H1 (cell line): ENCODE data around the gene RIN3.

Experiments
- ASH2L ChIP-seq: fragments of 200-600, 300-600 bp; sonication (generic); IDR thresholded peaks from one replicate; pipeline ENCODE4 v1.7.1; 2017; ENCODE audit warnings: low read length
- EGR1 ChIP-seq: IDR thresholded peaks from 2 replicates; pipeline ENCODE4 v1.6.1; 2011; ENCODE audit warnings: low read depth, low read length, borderline replicate concordance
- KDM1A ChIP-seq: fragments of 200-600, 300-600 bp; sonication (generic); IDR thresholded peaks from 2 replicates; pipeline ENCODE4 v1.7.1; 2016; ENCODE audit warnings: mild to moderate bottlenecking, low read length, borderline replicate concordance
- POLR2A ChIP-seq, 2 experiments: IDR thresholded peaks; 1 replicate in 1 of 2; 2 replicates in 1 of 2; pipeline ENCODE4 v1.6.1; 2011; ENCODE audit warnings: low read depth in 2 of 2, low read length in 2 of 2, mild to moderate bottlenecking in 2 of 2; ENCODE audit errors: control extremely low read depth in 1 of 2
- SP1 ChIP-seq: IDR thresholded peaks from 2 replicates; pipeline ENCODE4 v1.6.1; 2011; ENCODE audit warnings: low read depth, low read length
- TAF1 ChIP-seq: IDR thresholded peaks from 2 replicates; pipeline ENCODE4 v1.6.1; 2011; ENCODE audit warnings: mild to moderate bottlenecking, low read depth, low read length
- TF ChIP-seq, protein P1 (sequence below), 3 experiments: IDR thresholded peaks; 1 replicate in 2 of 3; 2 replicates in 1 of 3; pipeline versions ENCODE4 v1.5.1 to v1.6.1; 2011; ENCODE audit warnings: low read length in 3 of 3, mild to moderate bottlenecking in 3 of 3, inconsistent platforms in 2 of 3, low read depth in 1 of 3, moderate library complexity in 1 of 3; ENCODE audit not compliant: insufficient read depth in 1 of 3; ENCODE audit errors: control extremely low read depth in 1 of 3

GRCh38 chr14:92709340-92710000, 195.9 kb downstream of the RIN3 start:
- TF ChIP-seq ASH2L (no peak), EGR1 (no peak), SP1 (no peak), KDM1A (no peak), TAF1 (no peak), POLR2A (IDR thresholded peaks at IDR 0.05; ENCODE audit: control extremely low read depth in 1 of 2, low read depth in 2 of 2, low read length in 2 of 2) (no peak)
- TF ChIP-seq, protein P1, sequence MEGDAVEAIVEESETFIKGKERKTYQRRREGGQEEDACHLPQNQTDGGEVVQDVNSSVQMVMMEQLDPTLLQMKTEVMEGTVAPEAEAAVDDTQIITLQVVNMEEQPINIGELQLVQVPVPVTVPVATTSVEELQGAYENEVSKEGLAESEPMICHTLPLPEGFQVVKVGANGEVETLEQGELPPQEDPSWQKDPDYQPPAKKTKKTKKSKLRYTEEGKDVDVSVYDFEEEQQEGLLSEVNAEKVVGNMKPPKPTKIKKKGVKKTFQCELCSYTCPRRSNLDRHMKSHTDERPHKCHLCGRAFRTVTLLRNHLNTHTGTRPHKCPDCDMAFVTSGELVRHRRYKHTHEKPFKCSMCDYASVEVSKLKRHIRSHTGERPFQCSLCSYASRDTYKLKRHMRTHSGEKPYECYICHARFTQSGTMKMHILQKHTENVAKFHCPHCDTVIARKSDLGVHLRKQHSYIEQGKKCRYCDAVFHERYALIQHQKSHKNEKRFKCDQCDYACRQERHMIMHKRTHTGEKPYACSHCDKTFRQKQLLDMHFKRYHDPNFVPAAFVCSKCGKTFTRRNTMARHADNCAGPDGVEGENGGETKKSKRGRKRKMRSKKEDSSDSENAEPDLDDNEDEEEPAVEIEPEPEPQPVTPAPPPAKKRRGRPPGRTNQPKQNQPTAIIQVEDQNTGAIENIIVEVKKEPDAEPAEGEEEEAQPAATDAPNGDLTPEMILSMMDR (IDR thresholded peaks at IDR 0.05; ENCODE audit: control extremely low read depth in 1 of 3, insufficient read depth in 1 of 3, low read depth in 1 of 3, low read length in 3 of 3), result no peak
